GM21786 (cell line): ENCODE measurements around the gene CENPX.

Experiments used
- ATAC-seq: cut with Tn5 transposase; IDR thresholded peaks from one replicate; pipeline ENCODE4 v1.9.1; 2021; ENCODE audit not compliant: unreplicated experiment

The CENPX gene

DNA sequence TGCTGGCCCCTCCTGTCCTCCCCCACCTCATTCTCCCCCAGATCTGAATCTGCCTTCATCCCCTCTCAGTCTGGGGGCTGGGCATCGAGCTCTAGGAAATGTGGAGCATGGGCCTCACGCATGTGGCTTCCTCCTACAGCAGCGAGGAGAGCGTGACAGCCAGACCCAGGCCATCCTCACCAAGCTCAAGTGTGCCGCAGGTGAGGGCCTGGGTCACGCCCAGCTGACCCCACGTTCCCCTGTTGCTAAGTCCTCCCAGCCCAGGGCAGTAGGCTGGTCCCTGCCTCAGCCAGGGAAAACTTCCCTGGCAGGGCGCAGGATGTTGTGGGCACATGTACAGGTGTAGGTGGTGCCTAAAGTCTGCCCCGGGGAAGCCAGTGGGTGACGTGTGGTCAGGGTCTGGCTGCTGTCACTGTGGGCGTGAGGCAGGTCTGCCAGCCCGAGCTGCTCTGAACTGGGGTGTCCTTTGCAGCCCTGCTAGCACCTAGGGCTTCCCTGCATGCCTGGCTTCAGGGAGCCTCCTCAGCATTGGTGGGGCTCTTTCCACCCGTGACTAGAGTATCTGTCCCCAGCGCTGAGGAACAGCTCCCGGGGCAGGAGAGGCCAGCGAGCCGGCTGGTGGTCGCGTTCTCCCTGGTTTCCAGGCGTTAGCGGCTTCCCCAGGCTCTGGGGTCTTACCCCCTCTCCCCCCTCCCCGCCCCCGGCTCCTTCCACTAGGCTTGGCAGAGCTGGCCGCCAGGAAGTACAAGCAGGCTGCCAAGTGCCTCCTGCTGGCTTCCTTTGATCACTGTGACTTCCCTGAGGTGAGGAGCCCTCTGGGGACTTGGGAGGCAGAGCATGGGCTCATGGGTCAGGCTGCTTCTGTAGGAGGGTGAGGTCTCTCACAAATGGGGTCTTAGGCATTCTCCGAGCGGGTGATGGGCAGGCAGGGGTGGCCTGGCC lies 32.6 kb upstream of the CENPX start:
- ATAC-seq: no peak

DNA sequence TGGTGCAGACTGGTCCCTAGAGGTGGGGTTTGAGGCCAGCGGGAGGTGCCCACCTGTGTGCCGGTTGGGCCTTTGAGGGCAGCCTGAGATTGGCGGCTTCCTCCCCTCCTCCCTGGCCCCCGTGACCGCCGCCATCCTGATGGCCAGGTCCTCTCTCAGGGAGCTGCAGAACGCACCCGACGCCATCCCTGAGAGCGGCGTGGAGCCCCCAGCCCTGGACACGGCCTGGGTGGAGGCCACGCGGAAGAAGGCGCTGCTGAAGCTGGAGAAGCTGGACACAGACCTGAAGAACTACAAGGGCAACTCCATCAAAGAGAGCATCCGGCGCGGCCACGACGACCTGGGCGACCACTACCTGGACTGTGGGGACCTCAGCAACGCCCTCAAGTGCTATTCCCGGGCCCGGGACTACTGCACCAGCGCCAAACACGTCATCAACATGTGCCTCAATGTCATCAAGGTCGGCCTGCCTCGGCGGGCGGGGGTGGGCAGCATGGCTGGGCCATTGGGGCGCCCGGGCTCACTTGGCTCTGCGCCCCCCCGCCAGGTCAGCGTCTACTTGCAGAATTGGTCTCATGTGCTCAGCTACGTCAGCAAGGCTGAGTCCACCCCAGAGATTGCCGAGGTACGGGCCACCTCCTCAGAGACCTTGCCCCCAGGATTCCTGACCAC lies 31.8 kb upstream of the CENPX start:
- no peak for ATAC-seq

DNA sequence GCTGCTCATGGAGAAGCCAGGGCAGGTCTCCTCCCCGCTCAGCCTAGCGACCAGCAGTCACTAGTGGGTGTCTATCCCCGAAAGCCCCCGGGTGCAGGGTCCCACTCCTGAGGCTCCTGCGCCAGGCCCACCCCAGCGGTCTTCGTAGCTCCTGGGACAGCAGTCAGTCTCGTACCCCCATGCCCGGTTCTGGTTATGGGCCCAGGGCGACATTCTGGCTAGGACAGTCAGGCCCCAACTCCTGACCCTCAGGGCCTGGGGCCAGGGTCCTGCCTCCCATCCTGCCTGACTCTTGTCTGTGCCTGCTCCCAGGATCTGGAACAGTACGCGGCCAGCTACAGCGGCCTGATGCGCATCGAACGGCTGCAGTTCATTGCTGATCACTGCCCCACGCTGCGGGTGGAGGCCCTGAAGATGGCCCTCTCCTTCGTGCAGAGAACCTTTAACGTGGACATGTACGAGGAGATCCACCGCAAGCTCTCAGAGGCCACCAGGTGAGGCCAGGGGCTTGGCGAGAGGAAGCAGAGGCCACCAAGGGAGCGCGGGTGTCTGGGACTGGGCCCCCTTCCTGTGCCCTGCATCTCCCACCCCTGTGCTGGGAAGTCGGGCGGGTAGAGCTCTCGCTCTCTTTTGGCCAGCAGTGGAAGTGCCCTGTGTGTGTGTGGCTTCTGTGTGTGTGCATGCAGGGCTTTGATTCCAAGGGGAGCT lies 31.0 kb upstream of the CENPX start:
- no peak for ATAC-seq

DNA sequence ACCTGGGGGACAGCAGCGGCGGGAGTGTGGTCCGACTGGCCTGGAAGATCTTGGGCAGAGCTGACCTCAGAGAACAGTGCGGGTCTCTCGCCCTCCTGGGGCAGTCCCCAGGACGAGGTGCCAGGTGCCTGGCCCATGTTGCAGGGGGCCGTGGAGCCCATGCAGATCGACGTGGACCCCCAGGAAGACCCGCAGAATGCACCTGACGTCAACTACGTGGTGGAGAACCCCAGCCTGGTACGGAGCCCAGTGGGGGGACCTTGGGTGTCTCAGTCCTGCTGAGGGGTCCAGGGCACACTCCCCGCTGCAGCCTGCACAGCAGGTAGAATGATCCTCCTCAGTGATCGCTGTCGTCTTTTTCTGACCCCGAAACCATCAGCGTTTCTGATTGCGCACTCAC lies 30.5 kb upstream of the CENPX start:
- ATAC-seq: no peak

DNA sequence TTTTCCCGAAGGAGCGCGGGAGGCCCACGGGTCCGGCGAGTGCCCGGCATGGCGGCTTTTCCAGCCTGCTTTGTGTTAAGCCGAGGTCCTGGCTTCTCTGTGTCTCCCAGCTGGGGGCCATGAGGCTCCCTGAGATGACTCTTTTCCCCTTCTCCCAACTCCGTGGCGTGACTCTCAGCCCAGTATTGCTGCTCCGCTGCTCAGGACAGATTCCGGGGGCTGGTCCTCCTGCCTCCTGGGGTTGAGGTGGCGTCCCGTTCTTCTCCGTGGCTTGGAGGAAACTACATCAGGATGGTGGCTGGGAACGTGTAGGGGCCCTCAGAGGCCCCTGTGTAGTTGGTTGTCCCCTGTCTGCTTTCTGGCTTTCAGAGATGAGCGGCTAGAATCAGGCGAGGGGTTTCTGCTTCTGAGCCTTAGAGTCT lies 30.0 kb upstream of the CENPX start:
- no peak for ATAC-seq

DNA sequence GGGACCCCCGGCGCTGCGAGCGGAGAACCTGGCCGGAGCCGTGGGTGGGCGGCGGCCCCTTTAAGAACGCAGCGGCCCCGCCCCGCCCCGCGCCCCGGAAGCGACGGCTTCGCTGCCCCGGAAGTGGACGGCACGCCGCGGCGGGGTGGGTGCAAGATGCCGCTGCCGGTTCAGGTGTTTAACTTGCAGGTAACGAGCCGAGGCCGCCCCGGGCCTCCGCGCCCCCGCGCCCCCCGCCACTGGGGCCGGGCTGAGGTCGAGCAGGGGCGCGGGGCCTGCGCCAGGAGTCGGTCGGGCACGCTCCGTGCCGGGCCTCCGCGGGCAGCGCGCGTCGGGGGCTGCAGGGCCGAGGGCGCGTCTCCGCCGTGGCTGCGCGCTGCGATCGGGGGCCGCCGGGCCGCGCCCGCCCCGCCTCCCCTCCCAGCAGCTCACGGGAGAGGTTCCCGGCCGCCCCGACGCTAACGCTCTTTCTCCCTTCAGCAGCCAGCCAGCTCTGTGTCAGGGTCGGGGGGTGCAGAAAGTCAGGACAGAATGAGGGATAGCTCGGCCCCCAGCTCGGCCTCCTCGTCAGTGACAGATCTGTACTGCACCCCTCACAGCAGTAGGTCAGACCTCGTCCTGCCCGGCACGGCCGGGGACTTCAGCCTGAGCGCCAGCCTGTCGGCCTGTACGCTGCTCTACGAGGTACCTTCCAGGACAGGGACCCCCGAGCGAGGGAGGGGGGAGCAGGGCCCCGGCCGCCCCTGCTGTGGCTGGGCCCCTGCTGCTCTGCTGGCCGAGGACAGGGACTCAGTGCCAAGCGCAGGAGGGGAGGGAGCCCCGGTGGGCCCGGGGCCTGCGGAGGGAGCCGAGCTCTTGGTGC lies 29.3 kb upstream of the CENPX start, which contains the start of the genes GPS1 and RFNG:
GPS1 (plus strand) TSS at position 123 of the 862 bp plus-strand sequence; CDS start at position 157, 34 bp downstream.
RFNG (minus strand) TSS at position 36 of the 862 bp plus-strand sequence. CDS start 45 bp downstream, outside the sequence.
- peak; percentile 64 for ATAC-seq

DNA sequence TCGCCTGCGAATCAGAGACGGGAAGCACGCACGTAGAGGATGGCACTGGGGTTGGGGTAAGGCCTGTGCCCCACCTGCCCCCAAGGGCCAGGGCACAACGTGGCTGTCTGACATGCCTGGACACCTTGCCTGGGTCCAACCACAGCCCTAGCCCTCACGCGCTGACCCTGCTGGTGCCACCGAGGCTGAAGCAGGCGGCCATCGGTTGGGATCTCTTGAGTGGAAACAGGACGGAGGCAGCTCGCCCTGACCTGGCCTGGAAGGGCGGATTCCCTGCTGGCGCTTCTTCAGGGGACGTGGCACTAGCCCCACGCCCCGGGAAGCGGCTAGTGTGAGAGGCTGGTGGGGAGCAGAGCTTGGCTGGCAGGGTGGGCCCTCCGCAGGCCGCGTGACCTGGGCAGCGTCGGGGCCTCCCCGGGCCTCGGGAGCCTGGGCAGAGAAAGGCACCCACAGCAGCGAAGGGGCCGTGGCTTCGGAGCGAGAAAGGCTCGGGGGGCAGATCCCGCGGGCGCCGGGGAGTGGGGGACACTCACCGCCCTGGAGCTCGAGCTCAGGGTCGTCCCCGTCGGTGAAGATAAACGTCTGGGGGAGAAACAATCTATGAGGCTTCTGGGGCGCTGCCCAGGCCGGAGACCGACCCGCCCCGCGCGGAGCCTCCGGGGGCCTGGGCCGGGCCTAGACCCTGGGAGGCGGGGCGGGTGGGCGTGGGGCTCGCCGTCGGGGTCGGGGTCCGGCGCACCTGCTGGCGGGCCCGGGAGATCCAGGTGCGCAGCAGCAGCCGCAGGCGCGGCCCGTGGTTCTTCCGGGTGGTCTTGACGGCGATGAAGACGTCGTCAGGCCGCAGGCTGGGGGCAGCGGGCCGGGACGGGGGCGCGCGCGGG lies 28.3 kb upstream of the CENPX start:
- peak; percentile 15 for ATAC-seq

DNA sequence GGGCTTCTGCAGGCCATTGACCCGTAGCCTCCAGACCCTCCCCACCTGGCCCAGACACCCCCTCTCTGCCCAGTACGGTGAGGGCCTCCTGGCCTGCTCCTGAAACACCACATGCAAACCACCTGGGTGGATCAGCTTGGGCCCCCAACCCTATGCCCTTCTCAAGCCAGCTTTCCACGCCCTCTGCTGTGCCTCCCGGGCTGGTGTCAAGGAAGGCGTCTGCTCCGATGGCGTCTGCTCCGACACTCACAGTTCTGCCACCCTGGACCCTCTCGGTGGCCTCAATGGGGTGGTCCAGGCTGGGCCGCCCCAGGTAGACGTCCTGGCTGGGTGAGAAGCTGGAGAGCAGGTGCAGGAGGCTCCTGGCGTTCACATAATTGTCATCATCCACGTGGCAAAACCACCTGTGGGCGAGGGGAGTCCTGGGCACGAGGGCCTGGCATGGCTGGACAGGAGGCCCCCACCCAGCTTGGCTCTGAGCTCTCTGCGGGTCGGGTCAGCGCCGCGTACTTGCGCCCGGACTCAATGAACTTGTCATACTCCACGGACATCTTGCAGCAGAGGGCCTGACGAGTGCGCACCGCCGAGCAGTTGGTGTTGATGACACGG lies 27.6 kb upstream of the CENPX start:
- ATAC-seq: no peak

DNA sequence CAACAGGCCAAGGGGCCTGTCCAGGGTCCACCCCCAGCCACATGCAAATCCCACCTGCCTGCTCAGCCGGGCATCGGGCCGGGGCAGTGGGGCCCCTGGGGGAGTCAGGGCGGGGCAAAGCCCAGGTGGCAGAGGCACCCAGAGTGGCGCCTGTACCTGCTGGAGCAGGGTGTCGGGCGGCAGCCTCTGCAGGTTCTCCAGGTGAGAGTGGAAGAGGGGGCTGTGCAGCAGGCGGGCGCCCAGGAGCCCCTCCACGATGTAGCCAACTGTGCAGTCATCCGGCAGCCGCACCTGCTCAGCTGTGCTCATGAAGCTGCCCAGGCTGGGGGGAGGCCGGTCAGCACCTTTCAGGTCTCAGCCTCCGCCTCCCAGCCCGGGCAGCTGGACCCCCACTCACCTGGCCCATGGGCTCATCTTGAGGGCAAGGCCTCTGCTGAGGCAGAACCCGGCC lies 26.9 kb upstream of the CENPX start:
- ATAC-seq: no peak

DNA sequence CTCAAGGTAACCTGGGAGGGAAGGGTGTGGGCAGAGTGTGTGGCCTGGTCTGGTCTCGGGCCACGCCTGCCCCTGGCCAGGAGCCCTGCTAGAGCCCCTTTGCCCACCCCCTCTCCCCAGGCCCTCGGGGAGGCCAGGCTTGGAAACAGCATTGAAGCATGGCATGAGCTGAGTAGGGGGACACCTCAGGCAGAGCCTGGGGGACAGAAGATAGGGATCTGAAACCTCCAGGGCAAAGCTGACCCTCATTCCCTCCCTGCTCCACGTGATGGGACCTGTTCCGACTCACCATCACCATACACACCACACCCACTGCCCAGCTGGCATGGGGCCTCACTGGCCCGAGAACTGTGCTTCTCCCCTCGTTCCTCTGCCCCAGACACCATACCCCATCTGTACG lies 26.4 kb upstream of the CENPX start:
- no peak for ATAC-seq

DNA sequence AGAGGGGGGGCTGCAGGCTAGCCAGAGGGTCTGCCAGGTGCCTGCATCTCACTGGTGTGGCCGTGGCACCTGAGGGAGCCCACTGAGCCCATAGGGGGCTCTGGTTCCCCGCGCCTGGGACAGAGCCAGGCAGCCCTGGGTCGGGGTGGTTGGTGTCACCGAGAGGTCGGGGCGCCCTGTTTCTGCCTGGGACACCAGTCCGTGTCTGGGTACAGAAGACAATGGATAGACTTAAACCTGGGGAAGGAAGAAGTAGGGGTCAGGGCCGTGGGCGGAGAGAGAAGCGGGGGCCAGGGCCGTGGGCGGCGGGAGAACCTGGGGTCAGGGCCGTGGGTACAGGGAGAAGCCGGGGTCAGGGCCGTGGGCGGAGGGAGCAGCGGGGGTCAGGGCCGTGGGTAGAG lies 25.9 kb upstream of the CENPX start:
- no peak for ATAC-seq

DNA sequence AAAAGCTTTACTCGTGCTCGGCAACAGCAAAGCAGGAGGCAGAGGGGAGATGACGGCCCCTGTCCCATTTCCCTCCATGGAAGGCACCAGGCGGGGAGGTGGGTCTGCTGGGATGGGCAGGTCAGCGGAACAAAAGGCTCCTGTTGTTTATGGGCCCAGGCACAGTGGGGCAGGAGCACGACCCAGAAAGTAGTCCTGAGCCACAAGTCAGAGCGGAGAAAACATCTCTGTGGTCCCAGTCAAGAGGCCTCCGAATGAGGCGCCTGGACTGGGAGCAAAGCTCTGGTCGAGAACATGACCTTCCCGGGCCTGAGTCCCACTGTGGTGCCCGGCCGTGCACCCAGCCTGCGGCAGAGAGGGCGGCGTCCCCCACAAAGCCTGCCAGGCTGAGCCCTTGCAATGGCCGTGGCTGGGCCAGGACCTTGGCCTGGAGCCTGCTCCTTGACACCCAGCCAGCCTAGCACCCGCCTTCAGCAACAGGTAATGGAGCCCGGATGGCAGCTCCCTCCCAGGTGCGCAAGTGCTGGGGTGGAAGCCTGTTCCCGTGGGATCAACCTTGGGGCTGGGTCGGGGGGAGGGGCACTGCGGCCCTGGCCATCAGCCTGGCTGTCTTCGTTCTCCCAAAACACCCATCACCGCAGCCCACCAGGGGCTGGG lies 25.4 kb upstream of the CENPX start:
- ATAC-seq: no peak

DNA sequence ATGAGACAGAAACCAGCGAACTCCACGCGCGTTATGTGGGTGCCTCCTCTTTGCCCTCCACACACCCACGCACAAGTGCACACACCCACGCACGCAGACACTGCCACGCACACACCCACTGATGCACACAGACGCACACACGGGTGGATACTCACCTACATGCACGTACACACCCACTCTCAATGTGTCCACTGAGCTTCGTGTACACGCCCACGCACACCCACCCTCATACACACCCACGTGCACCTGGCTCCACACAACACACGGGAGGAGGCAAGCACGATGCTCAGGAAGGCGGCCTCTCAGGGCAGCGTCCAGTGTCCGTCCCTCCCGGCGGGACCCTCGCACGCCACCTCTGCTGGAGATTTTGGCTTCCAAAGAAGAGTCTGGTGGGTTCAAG lies 24.7 kb upstream of the CENPX start:
- ATAC-seq: no peak

DNA sequence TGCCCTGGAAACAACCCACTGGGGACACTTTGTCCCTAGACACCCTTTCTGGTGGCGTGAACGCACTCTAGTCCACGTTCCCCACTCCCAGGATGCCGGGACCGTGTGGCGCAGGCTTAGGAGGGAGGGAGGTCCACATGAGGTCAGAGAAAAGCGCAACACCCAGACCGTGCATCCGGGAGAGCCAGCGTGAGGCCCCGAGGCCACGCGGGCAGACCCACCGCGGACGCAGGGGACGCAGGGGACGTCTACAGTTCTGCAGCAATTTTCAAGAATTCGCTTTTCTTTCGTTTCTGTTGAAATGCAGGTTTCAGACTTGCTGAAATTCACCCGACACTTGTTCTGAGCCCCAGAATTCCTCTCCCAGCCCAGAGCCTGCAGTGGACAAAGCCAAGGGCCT lies 24.2 kb upstream of the CENPX start:
- no peak for ATAC-seq

DNA sequence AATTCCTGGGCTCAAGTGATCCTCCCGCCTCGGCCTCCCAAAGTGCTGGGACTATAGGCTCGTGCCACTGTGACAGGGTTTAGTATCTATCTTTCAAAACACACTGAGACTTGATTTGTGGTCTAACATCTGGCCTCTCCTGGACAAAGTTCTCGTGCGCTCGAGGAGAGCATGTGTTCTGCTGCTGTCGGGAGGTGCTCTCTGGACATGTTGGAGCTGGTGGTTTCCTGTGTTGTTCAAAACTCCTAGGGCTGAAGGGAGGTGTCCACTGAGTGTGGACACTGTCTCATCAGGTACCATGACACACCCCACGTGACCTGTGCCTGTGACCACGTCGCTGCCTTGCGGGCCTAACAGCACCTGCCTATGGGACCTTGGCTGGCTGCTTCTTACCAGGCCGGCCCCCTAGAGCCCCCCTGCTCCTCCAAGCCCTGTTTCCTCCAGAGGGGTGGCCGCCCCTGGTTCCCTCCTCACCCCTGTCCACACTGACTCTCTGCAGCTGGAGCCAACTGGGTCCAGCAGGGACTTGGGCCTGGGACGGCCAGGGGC lies 23.3 kb upstream of the CENPX start:
- no peak for ATAC-seq

DNA sequence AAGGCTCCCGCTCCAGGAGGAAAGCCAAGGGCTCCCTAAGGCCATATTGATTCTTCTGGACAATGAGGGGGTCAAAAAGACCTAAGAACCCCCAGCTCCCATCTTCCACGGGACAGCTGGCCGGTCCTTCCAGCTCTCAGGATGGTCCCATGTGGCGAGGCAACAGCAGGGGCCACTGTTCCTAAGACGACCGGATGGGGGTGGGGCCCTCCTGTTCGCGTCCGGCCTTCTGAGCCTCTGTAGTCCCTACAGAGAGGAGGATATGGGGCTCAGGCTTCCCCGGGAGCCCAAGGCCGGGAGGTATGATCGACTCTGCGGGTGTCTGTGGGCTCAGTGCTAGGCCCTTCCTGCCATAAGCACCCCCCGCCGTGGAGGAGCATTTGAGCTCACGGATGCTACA lies 20.8 kb upstream of the CENPX start:
- ATAC-seq: no peak

DNA sequence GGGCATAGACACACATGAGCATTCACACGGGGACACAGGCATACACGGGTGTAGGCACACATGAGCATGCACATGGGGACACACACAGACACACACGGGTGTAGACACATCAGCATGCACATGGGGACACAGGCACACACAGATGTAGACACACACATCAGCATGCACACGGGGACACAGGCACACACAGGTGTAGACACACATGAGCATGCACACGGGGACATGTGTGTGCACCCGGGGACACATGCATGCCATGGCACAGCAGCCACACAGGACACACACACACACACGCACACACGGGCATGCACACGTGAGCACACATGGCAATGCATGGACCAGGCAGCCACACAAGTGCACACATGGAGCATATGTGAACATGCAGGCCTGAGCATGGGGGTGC lies 20.0 kb upstream of the CENPX start:
- no peak for ATAC-seq

DNA sequence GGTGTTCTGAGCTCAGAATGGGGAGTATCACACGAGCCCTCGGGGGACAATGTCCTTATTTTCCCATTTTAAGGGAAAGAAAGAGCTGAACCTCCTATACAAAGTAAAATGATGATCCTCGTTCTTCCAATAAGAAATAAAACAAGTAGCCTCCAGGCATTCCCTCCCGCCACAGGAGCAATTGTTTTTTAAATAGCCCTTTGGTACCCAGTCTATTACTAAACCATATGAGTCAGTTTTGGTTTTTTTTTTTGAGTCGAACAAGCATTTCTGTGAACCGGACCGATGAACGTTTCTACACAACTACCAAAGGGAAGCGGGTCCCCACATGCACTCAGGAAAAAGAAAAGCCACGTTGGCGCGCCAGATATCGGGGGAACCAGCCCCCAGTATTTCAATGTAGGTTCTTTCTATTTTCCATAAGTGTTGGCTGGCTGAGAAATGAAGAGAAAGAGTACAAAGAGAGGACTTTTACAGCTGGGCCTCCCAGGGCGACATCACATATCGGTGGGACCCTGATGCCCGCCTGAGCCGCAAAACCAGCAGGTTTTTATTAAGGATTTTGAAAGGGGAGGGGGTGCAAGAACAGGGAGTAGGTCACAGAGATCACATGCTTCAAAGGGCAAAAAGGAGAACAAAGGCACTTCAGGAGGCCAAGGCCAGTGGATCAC lies 18.6 kb upstream of the CENPX start:
- no peak for ATAC-seq
